ENCODE measurements around the gene GRIK3. TPM values are rescaled to one million over a fixed set of nuclear protein-coding genes. Genes with fewer than 3 reads are reported as not detected.
"Not testable (repeated sequence)": the region's sequence is repeated elsewhere in the genome, so short reads cannot be mapped to it uniquely, and the experiment has no call there.

GRIK3 gene
- polyA plus RNA-seq, 1 experiment, result not detected

DNA sequence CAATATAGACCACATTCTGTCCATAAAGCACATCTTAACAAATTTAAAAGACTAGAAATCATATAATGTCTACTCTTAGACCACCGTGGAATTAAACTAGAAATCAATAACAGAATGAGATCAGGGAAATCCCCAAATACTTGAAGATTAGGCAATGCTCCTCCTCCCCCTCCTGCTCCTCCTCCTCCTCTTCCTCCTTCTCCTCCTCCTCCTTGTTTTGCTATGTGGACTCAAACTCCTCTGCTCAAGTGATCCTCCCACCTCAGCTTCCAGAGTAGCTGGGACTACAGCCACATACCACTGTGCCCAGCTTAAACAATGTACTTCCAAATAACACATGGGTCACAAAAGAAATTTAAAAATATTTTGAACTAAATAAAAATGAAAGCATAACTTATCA is 134.2 kb downstream of the GRIK3 start:
- no peak overlapping the region for H3K4me3 ChIP-seq (ENCODE audit: low read depth, low read length)
- no peak overlapping the region for H3K27ac ChIP-seq (ENCODE audit: low read depth, low read length)
- no peak for DNase-seq (ENCODE audit: low read depth, low spot score)
- TF ChIP-seq, protein P1, sequence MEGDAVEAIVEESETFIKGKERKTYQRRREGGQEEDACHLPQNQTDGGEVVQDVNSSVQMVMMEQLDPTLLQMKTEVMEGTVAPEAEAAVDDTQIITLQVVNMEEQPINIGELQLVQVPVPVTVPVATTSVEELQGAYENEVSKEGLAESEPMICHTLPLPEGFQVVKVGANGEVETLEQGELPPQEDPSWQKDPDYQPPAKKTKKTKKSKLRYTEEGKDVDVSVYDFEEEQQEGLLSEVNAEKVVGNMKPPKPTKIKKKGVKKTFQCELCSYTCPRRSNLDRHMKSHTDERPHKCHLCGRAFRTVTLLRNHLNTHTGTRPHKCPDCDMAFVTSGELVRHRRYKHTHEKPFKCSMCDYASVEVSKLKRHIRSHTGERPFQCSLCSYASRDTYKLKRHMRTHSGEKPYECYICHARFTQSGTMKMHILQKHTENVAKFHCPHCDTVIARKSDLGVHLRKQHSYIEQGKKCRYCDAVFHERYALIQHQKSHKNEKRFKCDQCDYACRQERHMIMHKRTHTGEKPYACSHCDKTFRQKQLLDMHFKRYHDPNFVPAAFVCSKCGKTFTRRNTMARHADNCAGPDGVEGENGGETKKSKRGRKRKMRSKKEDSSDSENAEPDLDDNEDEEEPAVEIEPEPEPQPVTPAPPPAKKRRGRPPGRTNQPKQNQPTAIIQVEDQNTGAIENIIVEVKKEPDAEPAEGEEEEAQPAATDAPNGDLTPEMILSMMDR (IDR thresholded peaks at IDR 0.05; ENCODE audit: low read depth, low read length), result no peak
- ChIA-PET POLR2A (no interaction called here), CTCF (no interaction called here)
- no peaks in the 10 kb centered on the region for H3K27me3 ChIP-seq (ENCODE audit: control insufficient read depth, insufficient read depth, low read length)
- no peaks in the 10 kb centered on the region for H3K9me3 ChIP-seq (ENCODE audit: control insufficient read depth, insufficient read depth, low read length)

GRCh38 chr1:36897813-36898212 is 136.5 kb downstream of the GRIK3 start:
- CTCF ChIA-PET; POLR2A ChIA-PET; H3K27me3 ChIP-seq (ENCODE audit: control insufficient read depth, insufficient read depth, low read length); H3K27ac ChIP-seq (ENCODE audit: low read depth, low read length); H3K4me3 ChIP-seq (ENCODE audit: low read depth, low read length); H3K9me3 ChIP-seq (ENCODE audit: control insufficient read depth, insufficient read depth, low read length); DNase-seq (ENCODE audit: low read depth, low spot score): not testable (repeated sequence)

- Histone ChIP-seq H3K4me3 (ENCODE audit: low read depth, low read length) (no peak overlapping the region), H3K27me3 (ENCODE audit: control insufficient read depth, insufficient read depth, low read length) (no peaks in the 10 kb centered on the region), H3K27ac (ENCODE audit: low read depth, low read length) (no peak overlapping the region), H3K9me3 (ENCODE audit: control insufficient read depth, insufficient read depth, low read length) (no peaks in the 10 kb centered on the region)
- TF ChIP-seq, protein P1 (IDR thresholded peaks at IDR 0.05; ENCODE audit: low read depth, low read length), result no peak
- no peak for DNase-seq (ENCODE audit: low read depth, low spot score)
- ChIA-PET CTCF (no interaction called here), POLR2A (no interaction called here)
Measured at GRCh38 chr1:36894824-36895223, 139.5 kb downstream of the GRIK3 start.

GRCh38 chr1:36890776-36891175 is 143.5 kb downstream of the GRIK3 start:
- Histone ChIP-seq H3K27me3 (ENCODE audit: control insufficient read depth, insufficient read depth, low read length) (no peaks in the 10 kb centered on the region), H3K9me3 (ENCODE audit: control insufficient read depth, insufficient read depth, low read length) (no peaks in the 10 kb centered on the region), H3K27ac (ENCODE audit: low read depth, low read length) (no peak overlapping the region), H3K4me3 (ENCODE audit: low read depth, low read length) (no peak overlapping the region)
- POLR2A ChIA-PET, result no interaction called here
- no peak for DNase-seq (ENCODE audit: low read depth, low spot score)
- TF ChIP-seq, protein P1 (IDR thresholded peaks at IDR 0.05; ENCODE audit: low read depth, low read length), result no peak
- CTCF ChIA-PET, result no interaction called here

GRCh38 chr1:36889478-36890226 is 144.7 kb downstream of the GRIK3 start:
- no peak for DNase-seq (ENCODE audit: low read depth, low spot score)
- TF ChIP-seq, protein P1 (IDR thresholded peaks at IDR 0.05; ENCODE audit: low read depth, low read length), result no peak
- H3K27ac ChIP-seq (ENCODE audit: low read depth, low read length), result no peak overlapping the region
- no peaks in the 10 kb centered on the region for H3K9me3 ChIP-seq (ENCODE audit: control insufficient read depth, insufficient read depth, low read length)
- no peak overlapping the region for H3K4me3 ChIP-seq (ENCODE audit: low read depth, low read length)
- CTCF ChIA-PET, result no interaction called here
- H3K27me3 ChIP-seq (ENCODE audit: control insufficient read depth, insufficient read depth, low read length), result no peaks in the 10 kb centered on the region
- POLR2A ChIA-PET, result no interaction called here

Data from AG04450 (cell line).